ENCODE measurements around the gene APEX2.

DNA sequence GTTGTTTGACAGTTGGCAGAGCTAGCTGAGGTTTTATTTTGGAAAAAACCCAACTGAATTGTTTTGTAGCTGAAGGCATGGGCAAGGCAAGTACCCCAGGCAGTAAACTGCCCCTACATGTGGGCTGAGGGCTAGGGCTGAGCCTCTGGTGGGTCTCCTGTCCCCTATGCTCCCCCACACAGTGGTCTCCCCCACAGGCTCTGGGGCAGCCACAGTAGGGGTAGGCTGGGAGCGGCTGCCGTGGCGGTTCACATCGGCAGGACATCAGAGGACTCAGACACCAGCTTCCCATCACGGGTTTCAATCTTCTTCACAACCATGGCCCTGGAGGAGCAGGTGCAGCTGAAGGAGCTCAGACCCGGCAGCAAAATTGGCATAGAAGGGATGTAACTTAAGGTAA, 41.4 kb downstream of the APEX2 start:
- TF ChIP-seq, protein P1, sequence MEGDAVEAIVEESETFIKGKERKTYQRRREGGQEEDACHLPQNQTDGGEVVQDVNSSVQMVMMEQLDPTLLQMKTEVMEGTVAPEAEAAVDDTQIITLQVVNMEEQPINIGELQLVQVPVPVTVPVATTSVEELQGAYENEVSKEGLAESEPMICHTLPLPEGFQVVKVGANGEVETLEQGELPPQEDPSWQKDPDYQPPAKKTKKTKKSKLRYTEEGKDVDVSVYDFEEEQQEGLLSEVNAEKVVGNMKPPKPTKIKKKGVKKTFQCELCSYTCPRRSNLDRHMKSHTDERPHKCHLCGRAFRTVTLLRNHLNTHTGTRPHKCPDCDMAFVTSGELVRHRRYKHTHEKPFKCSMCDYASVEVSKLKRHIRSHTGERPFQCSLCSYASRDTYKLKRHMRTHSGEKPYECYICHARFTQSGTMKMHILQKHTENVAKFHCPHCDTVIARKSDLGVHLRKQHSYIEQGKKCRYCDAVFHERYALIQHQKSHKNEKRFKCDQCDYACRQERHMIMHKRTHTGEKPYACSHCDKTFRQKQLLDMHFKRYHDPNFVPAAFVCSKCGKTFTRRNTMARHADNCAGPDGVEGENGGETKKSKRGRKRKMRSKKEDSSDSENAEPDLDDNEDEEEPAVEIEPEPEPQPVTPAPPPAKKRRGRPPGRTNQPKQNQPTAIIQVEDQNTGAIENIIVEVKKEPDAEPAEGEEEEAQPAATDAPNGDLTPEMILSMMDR (IDR thresholded peaks at IDR 0.05): no peak
- no peak for TF ChIP-seq POLR2A (IDR thresholded peaks at IDR 0.05)
- TF ChIP-seq POLR2AphosphoS5 (IDR thresholded peaks at IDR 0.05): no peak

All from prostate gland (tissue), 2 donors.